Measurements from ENCODE around the gene RHOBTB1.

The RHOBTB1 gene

GRCh38 chr10:60944058-60944909 is at the start of gene RHOBTB1:
Gene RHOBTB1, minus strand, starts transcription at chr10:60944185. Its CDS starts 32,643 bp downstream, at chr10:60911542.
- TF ChIP-seq FOXM1 (IDR thresholded peaks at IDR 0.05; ENCODE audit: borderline replicate concordance) (peak; percentile 67; the same call in 1 of the 2 replicates), L3MBTL2 (conservative IDR thresholded peaks at IDR 0.05) (peak; percentile 82; the same call in 1 of the 2 replicates), TARDBP (IDR thresholded peaks at IDR 0.05) (no peak)
- ChIA-PET POLR2A (interaction anchor here (0.6 to 1.7 kb wide), 7 partner anchors 8 to 125 kb away, joined by 3 to 4 read pairs (median 3); no protein-coding TSS in a partner anchor), CTCF (no interaction called here)
- peak; percentile 72 for DNase-seq (ENCODE audit: extremely low spot score)

GRCh38 chr10:60992636-60993035 is 48.7 kb upstream of the RHOBTB1 start:
- ChIA-PET POLR2A (interaction anchor here (0.8 kb wide), 1 partner anchor 8 kb away, joined by 3 read pairs; no protein-coding TSS in a partner anchor), CTCF (no interaction called here)
- TF ChIP-seq CTBP1 (IDR thresholded peaks at IDR 0.05; ENCODE audit: borderline replicate concordance) (no peak), SUZ12 (IDR thresholded peaks at IDR 0.05) (no peak)
- TF ChIP-seq, protein P1, sequence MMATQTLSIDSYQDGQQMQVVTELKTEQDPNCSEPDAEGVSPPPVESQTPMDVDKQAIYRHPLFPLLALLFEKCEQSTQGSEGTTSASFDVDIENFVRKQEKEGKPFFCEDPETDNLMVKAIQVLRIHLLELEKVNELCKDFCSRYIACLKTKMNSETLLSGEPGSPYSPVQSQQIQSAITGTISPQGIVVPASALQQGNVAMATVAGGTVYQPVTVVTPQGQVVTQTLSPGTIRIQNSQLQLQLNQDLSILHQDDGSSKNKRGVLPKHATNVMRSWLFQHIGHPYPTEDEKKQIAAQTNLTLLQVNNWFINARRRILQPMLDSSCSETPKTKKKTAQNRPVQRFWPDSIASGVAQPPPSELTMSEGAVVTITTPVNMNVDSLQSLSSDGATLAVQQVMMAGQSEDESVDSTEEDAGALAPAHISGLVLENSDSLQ (IDR thresholded peaks at IDR 0.05): peak; percentile 76
- no peak for DNase-seq (ENCODE audit: extremely low spot score)

GRCh38 chr10:60990663-60991062 is 46.7 kb upstream of the RHOBTB1 start:
- no peak for DNase-seq (ENCODE audit: extremely low spot score)
- TF ChIP-seq LEF1 (IDR thresholded peaks at IDR 0.05; ENCODE audit: borderline replicate concordance) (no peak), SP1 (IDR thresholded peaks at IDR 0.05) (no peak), FOXK2 (IDR thresholded peaks at IDR 0.05) (no peak), CTBP1 (IDR thresholded peaks at IDR 0.05; ENCODE audit: borderline replicate concordance) (no peak), BHLHE40 (IDR thresholded peaks at IDR 0.05; ENCODE audit: borderline replicate concordance) (no peak), TARDBP (IDR thresholded peaks at IDR 0.05) (no peak), SUZ12 (IDR thresholded peaks at IDR 0.05) (no peak), ELF4 (IDR thresholded peaks at IDR 0.05) (no peak), ARNT (IDR thresholded peaks at IDR 0.05) (no peak), HDGF (IDR thresholded peaks at IDR 0.05; ENCODE audit: borderline replicate concordance) (no peak), FOXM1 (IDR thresholded peaks at IDR 0.05; ENCODE audit: borderline replicate concordance) (no peak), NFRKB (IDR thresholded peaks at IDR 0.05) (no peak)
- TF ChIP-seq, protein P1 (IDR thresholded peaks at IDR 0.05): no peak
- POLR2A ChIA-PET: no interaction called here
- CTCF ChIA-PET: no interaction called here

- no peak for DNase-seq (ENCODE audit: extremely low spot score)
- ChIA-PET CTCF (no interaction called here), POLR2A (no interaction called here)
- TF ChIP-seq FOXK2 (IDR thresholded peaks at IDR 0.05) (no peak), NFRKB (IDR thresholded peaks at IDR 0.05) (no peak), L3MBTL2 (conservative IDR thresholded peaks at IDR 0.05) (no peak), SP1 (IDR thresholded peaks at IDR 0.05) (no peak), FOXA1 (IDR thresholded peaks at IDR 0.05) (no peak), CTBP1 (IDR thresholded peaks at IDR 0.05; ENCODE audit: borderline replicate concordance) (no peak), SUZ12 (IDR thresholded peaks at IDR 0.05) (no peak), ELF4 (IDR thresholded peaks at IDR 0.05) (no peak), BHLHE40 (IDR thresholded peaks at IDR 0.05; ENCODE audit: borderline replicate concordance) (no peak), ZNF384 (IDR thresholded peaks at IDR 0.05) (no peak), HDGF (IDR thresholded peaks at IDR 0.05; ENCODE audit: borderline replicate concordance) (no peak), FOXM1 (IDR thresholded peaks at IDR 0.05; ENCODE audit: borderline replicate concordance) (no peak), TARDBP (IDR thresholded peaks at IDR 0.05) (no peak), ARNT (IDR thresholded peaks at IDR 0.05) (no peak)
- TF ChIP-seq, protein P1 (IDR thresholded peaks at IDR 0.05): no peak
Measured at GRCh38 chr10:60989400-60989876, 45.5 kb upstream of the RHOBTB1 start.

DNA sequence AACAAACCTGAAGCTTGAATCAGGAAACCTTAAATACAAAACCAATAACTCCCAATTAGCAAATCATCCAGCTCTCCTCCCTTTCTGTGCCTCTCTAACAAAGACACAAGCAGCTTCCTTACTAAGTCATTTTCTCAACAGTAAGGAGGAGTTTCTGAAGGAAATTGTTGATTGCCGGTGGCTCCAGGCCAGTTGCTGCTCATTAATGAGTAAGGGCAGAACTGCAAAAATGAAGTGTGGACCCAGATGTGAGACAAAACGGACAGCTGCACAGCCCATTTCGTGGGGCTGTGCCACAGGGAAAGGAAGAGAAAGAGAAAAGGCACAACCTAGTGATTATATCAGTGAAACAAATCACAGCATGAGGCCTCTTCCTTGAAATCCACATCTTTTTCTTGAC is 42.8 kb upstream of the RHOBTB1 start:
- ChIA-PET CTCF (no interaction called here), POLR2A (no interaction called here)
- TF ChIP-seq HDGF (IDR thresholded peaks at IDR 0.05; ENCODE audit: borderline replicate concordance) (no peak), NFRKB (IDR thresholded peaks at IDR 0.05) (no peak), LEF1 (IDR thresholded peaks at IDR 0.05; ENCODE audit: borderline replicate concordance) (no peak), CTBP1 (IDR thresholded peaks at IDR 0.05; ENCODE audit: borderline replicate concordance) (no peak), BHLHE40 (IDR thresholded peaks at IDR 0.05; ENCODE audit: borderline replicate concordance) (no peak), FOXA1 (IDR thresholded peaks at IDR 0.05) (no peak), TARDBP (IDR thresholded peaks at IDR 0.05) (no peak), ELF4 (IDR thresholded peaks at IDR 0.05) (no peak), ZNF384 (IDR thresholded peaks at IDR 0.05) (no peak)
- TF ChIP-seq, protein P1 (IDR thresholded peaks at IDR 0.05): no peak
- DNase-seq (ENCODE audit: extremely low spot score): no peak

- ChIA-PET POLR2A (no interaction called here), CTCF (no interaction called here)
- no peak for DNase-seq (ENCODE audit: extremely low spot score)
- TF ChIP-seq ZNF384 (IDR thresholded peaks at IDR 0.05) (no peak), LEF1 (IDR thresholded peaks at IDR 0.05; ENCODE audit: borderline replicate concordance) (no peak), FOXA1 (IDR thresholded peaks at IDR 0.05) (no peak), FOXK2 (IDR thresholded peaks at IDR 0.05) (no peak), SUZ12 (IDR thresholded peaks at IDR 0.05) (no peak), BHLHE40 (IDR thresholded peaks at IDR 0.05; ENCODE audit: borderline replicate concordance) (no peak), HDGF (IDR thresholded peaks at IDR 0.05; ENCODE audit: borderline replicate concordance) (no peak), L3MBTL2 (conservative IDR thresholded peaks at IDR 0.05) (no peak), TARDBP (IDR thresholded peaks at IDR 0.05) (no peak), SP1 (IDR thresholded peaks at IDR 0.05) (no peak), CTBP1 (IDR thresholded peaks at IDR 0.05; ENCODE audit: borderline replicate concordance) (no peak), FOXM1 (IDR thresholded peaks at IDR 0.05; ENCODE audit: borderline replicate concordance) (no peak)
- TF ChIP-seq, protein P1 (IDR thresholded peaks at IDR 0.05): no peak
Measured at GRCh38 chr10:60985951-60986350, 42.0 kb upstream of the RHOBTB1 start.
